Endothelial cell of umbilical vein (primary cell): Measurements from ENCODE around the gene RNF4. TPM values are rescaled to one million over a fixed set of nuclear protein-coding genes. Genes with fewer than 3 reads are reported as not detected.

Experiments used
- BruUV-seq: library from RNA; stranded (reverse); fragments of 400-500 nt; replicated peaks from 2 replicates; lab custom pipeline; 2021; lab: Mats Ljungman, UMichigan
- CTCF ChIA-PET: fragments of 300-600, 350-600 bp; sonication (Branson Sonifier 250); formaldehyde crosslinking; loops from one replicate; lab custom pipeline; 2021; ENCODE audit warnings: antibody characterized with exemption, inconsistent platforms; lab: Charles Lee
- POLR2A ChIA-PET: fragments of 300-600, 350-600 bp; sonication (Branson Sonifier 250); formaldehyde crosslinking; loops from one replicate; lab custom pipeline; 2021; ENCODE audit warnings: antibody characterized with exemption, inconsistent platforms; lab: Charles Lee
- DNase-seq: peaks from one replicate; pipeline ENCODE4 v3.0.0-alpha.2; 2011; ENCODE audit warnings: low read depth, low spot score
- FAIRE-seq: peaks from 2 replicates; lab custom pipeline; 2011; peaks lifted over from hg19 to GRCh38; lab: Jason Lieb, UNC
- H2AFZ ChIP-seq: 2 replicates; pipeline ENCODE4 v1.6.0; 2012; ENCODE audit warnings: low read depth, low read length, control low read depth, inconsistent platforms
- H3K27ac ChIP-seq: 2 replicates; pipeline ENCODE4 v1.5.1; 2011; ENCODE audit warnings: low read depth, mild to moderate bottlenecking, control low read depth, low read length, moderate library complexity; ENCODE audit not compliant: insufficient read depth
- H3K27me3 ChIP-seq, 2 experiments: 2 replicates each; pipeline versions ENCODE4 v1.6.0 to v1.6.1; 2011; ENCODE audit warnings: low read length in 2 of 2, mixed read lengths in 1 of 2; ENCODE audit not compliant: control insufficient read depth in 2 of 2, insufficient read depth in 2 of 2
- H3K36me3 ChIP-seq, 2 experiments: 2 replicates in 1 of 2; 3 replicates in 1 of 2; pipeline ENCODE4 v1.5.1; 2011; ENCODE audit warnings: low read length in 2 of 2, mild to moderate bottlenecking in 1 of 2, moderate library complexity in 1 of 2; ENCODE audit not compliant: control insufficient read depth in 2 of 2, insufficient read depth in 2 of 2; ENCODE audit errors: extremely low read depth in 1 of 2
- H3K4me1 ChIP-seq: 3 replicates; pipeline ENCODE4 v1.5.1; 2011; ENCODE audit warnings: mild to moderate bottlenecking, low read length; ENCODE audit not compliant: control insufficient read depth, insufficient read depth; ENCODE audit errors: extremely low read depth
- H3K4me2 ChIP-seq: 2 replicates; pipeline ENCODE4 v1.6.1; 2011; ENCODE audit warnings: low read length, control low read depth, mixed read lengths; ENCODE audit not compliant: insufficient read depth
- H3K4me3 ChIP-seq, 3 experiments: fragments of 200-600 bp in 1 of 3; sonication (generic), shearing (Covaris generic) in 1 of 3; replicated peaks in 1 of 3; 2 replicates each; pipeline ENCODE4 v1.5.1; 2011 to 2016; ENCODE audit warnings: control low read depth in 3 of 3, low read length in 3 of 3, mild to moderate bottlenecking in 2 of 3, inconsistent platforms in 1 of 3, low read depth in 1 of 3, moderate library complexity in 1 of 3; ENCODE audit not compliant: insufficient read depth in 1 of 3
- H3K79me2 ChIP-seq: 2 replicates; pipeline ENCODE4 v1.6.0; 2012; ENCODE audit warnings: low read length, inconsistent platforms; ENCODE audit not compliant: control insufficient read depth, insufficient read depth
- H3K9ac ChIP-seq: replicated peaks from 2 replicates; pipeline ENCODE3; 2011; ENCODE audit warnings: low read length, control low read depth; ENCODE audit not compliant: insufficient read depth; ENCODE audit errors: extremely low read depth
- H3K9me1 ChIP-seq: replicated peaks from 3 replicates; pipeline ENCODE4 v1.6.0; 2011; ENCODE audit warnings: mild to moderate bottlenecking, low read length; ENCODE audit not compliant: control insufficient read depth, insufficient read depth; ENCODE audit errors: extremely low read depth
- H3K9me3 ChIP-seq: replicated peaks from 2 replicates; pipeline ENCODE4 v1.5.1; 2012; ENCODE audit warnings: low read length, inconsistent platforms; ENCODE audit not compliant: control insufficient read depth, insufficient read depth
- H4K20me1 ChIP-seq: replicated peaks from 2 replicates; pipeline ENCODE3; 2011; ENCODE audit warnings: mild to moderate bottlenecking, low read length; ENCODE audit not compliant: control insufficient read depth, insufficient read depth; ENCODE audit errors: extremely low read depth
- CTCF ChIP-seq, 2 donors: IDR thresholded peaks; 1 replicate in 1 of 2; 2 replicates in 1 of 2; pipeline ENCODE4 v1.5.1; 2011; ENCODE audit warnings: low read length in 2 of 2, mild to moderate bottlenecking in 2 of 2, moderate library complexity in 2 of 2, control low read depth in 1 of 2, inconsistent platforms in 1 of 2, low read depth in 1 of 2; ENCODE audit not compliant: insufficient read depth in 1 of 2; ENCODE audit errors: extremely low read depth in 1 of 2
- EZH2 ChIP-seq: IDR thresholded peaks from 2 replicates; pipeline ENCODE4 v1.6.1; 2012; ENCODE audit warnings: borderline replicate concordance, low read depth, mild to moderate bottlenecking, moderate library complexity, low read length, inconsistent platforms; ENCODE audit not compliant: severe bottlenecking
- FOS ChIP-seq: IDR thresholded peaks from 2 replicates; pipeline ENCODE4 v1.6.1; 2011; ENCODE audit warnings: mild to moderate bottlenecking, low read length, moderate library complexity, borderline replicate concordance; ENCODE audit not compliant: insufficient read depth
- GATA2 ChIP-seq: IDR thresholded peaks from 2 replicates; pipeline ENCODE4 v1.7.0; 2011; ENCODE audit warnings: low read depth, mild to moderate bottlenecking, moderate library complexity, mixed read lengths, low read length; ENCODE audit not compliant: insufficient read length, insufficient read depth
- JUN ChIP-seq: IDR thresholded peaks from 2 replicates; pipeline ENCODE4 v1.6.1; 2011; ENCODE audit warnings: borderline replicate concordance, low read depth; ENCODE audit not compliant: insufficient read length, insufficient read depth
- MYC ChIP-seq: IDR thresholded peaks from one replicate; pipeline ENCODE4 v1.6.1; 2011; ENCODE audit warnings: mild to moderate bottlenecking, low read depth, low read length
- POLR2A ChIP-seq: IDR thresholded peaks from 2 replicates; pipeline ENCODE4 v1.6.1; 2012; ENCODE audit warnings: low read depth, mild to moderate bottlenecking, control low read depth, low read length
- POLR2AphosphoS5 ChIP-seq: IDR thresholded peaks from 2 replicates; pipeline ENCODE4 v1.6.1; 2012; ENCODE audit warnings: low read depth, mild to moderate bottlenecking, control low read depth, low read length, moderate library complexity; ENCODE audit not compliant: insufficient read depth
- dilution Hi-C: fragments of 300-500 bp; cut with MboI; formaldehyde crosslinking; loops from one replicate; pipeline ENCODE4 v1.15.0; 2019; ENCODE audit warnings: low sequenced_read_pairs; ENCODE audit not compliant: extremely low pct_ligation_motif_present
- intact Hi-C: fragments of 100-400 bp; cut with micrococcal nuclease; formaldehyde crosslinking; loops from one replicate; pipeline ENCODE4 v1.10.0; 2022
- polyA plus RNA-seq, 4 experiments: library from polyadenylated mRNA; depleted of rRNA in 3 of 4; stranded (reverse) in 3 of 4; unstranded in 1 of 4; fragments of >200 nt; gene quantifications; 2 replicates each; pipeline versions ENCODE4 v1.2.1 to v1.2.3, GENCODE V29; 2011 to 2012; ENCODE audit warnings: missing spikeins in 1 of 4
- total RNA-seq: library from RNA; stranded (reverse); gene quantifications from 2 replicates; pipeline ENCODE4 v1.2.3, GENCODE V29; 2021
- TF ChIP-seq, protein P1 (sequence below): IDR thresholded peaks from 2 replicates; pipeline ENCODE4 v1.6.1; 2011; ENCODE audit not compliant: insufficient read depth, insufficient read length

RNF4 gene
- total and polyA plus RNA-seq, 2 donors (not counting 3 experiments of a cell fraction or from before 2014, with no cell fraction given) = 64.3 to 71.4 TPM

DNA sequence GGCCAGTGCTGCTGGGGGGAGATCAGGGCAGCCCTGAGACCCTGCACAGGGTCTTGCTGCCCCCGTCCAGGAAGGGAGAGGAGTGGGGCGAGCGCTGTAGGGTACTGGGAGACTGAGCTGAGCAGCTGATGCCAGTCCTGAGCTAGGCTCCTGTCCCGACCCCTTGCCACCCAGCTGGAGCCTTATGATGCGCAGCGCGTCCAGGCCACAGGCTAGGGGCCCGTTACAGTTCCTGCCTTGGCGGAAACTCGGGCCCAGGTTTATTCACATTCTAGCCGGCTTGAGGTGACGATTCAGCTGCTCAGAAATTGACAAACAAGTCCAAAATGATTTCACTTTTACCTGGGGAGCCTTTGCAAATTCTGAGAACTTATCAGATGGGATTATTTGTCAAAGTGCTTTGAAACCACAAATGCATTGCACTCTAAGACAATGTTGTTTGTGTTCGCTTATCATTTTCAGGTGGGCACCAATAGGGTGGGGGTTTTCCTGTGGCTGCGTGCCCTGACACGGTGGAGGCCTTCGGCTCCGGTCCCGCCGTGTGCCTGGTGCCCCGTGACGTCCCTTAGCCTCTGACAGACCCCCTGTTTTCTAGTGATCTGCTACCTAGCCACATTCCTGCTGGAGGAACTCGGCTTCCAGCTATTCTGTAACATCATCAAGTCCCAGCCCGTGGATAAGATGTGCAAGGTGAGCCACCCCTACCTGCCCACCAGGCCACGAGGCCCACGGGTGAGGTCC is 31.3 kb upstream of the RNF4 start:
- FAIRE-seq (no peak), DNase-seq (no peak)
- no peaks in the 10 kb centered on the region for H3K79me2 ChIP-seq
- H3K27ac ChIP-seq = no peak overlapping the region
- dilution Hi-C loops (no loop called here), intact Hi-C loops (no loop called here)
- POLR2A ChIA-PET = no interaction called here
- no peaks in the 10 kb centered on the region for H3K9me3 ChIP-seq
- no peak overlapping the region for H3K4me3 ChIP-seq
- H3K4me1 ChIP-seq = no peaks in the 10 kb centered on the region
- BruUV-seq = no TSS peak
- CTCF ChIA-PET = interaction anchor here (1.5 to 9.8 kb wide), 2 partner anchors 217 to 225 kb away, joined by 4 to 149 read pairs; no protein-coding TSS in a partner anchor
- H3K4me2 ChIP-seq = no peak overlapping the region
- H3K36me3 ChIP-seq = no peaks in the 10 kb centered on the region
- no peak overlapping the region for H3K9ac ChIP-seq
- no peak for TF ChIP-seq POLR2AphosphoS5
- no peak for TF ChIP-seq MYC
- TF ChIP-seq POLR2A = no peak
- TF ChIP-seq GATA2 = no peak
- TF ChIP-seq JUN = no peak
- H3K9me1 ChIP-seq = no peaks in the 10 kb centered on the region
- H2AFZ ChIP-seq = no peak overlapping the region
- H3K27me3 ChIP-seq = no peaks in the 10 kb centered on the region
- no peaks in the 10 kb centered on the region for H4K20me1 ChIP-seq

GRCh38 chr4:2438822-2439718 is 29.8 kb upstream of the RNF4 start:
- Histone ChIP-seq H3K36me3 (no peaks in the 10 kb centered on the region), H2AFZ (no peak overlapping the region), H3K79me2 (no peaks in the 10 kb centered on the region), H3K4me2 (no peak overlapping the region), H3K9me3 (no peaks in the 10 kb centered on the region), H3K27ac (no peak overlapping the region), H3K9ac (no peak overlapping the region), H3K4me1 (no peaks in the 10 kb centered on the region), H4K20me1 (no peaks in the 10 kb centered on the region), H3K27me3 (no peaks in the 10 kb centered on the region), H3K4me3 (no peak overlapping the region), H3K9me1 (no peaks in the 10 kb centered on the region)
- intact Hi-C loops = no loop called here
- DNase-seq (no peak), FAIRE-seq (no peak)
- ChIA-PET CTCF (interaction anchor here (9.8 kb wide), 1 partner anchor 219 kb away, joined by 149 read pairs; no protein-coding TSS in a partner anchor), POLR2A (no interaction called here)
- dilution Hi-C loops = no loop called here
- TF ChIP-seq POLR2A = no peak
- no peak for TF ChIP-seq JUN
- TF ChIP-seq, protein P1, sequence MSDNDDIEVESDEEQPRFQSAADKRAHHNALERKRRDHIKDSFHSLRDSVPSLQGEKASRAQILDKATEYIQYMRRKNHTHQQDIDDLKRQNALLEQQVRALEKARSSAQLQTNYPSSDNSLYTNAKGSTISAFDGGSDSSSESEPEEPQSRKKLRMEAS = no peak
- TF ChIP-seq FOS = no peak
- no peak for TF ChIP-seq MYC
- TF ChIP-seq GATA2 = no peak
- TF ChIP-seq CTCF (IDR thresholded peaks at IDR 0.05; ENCODE audit: extremely low read depth in 1 of 2, insufficient read depth in 1 of 2, low read depth in 1 of 2, low read length in 2 of 2) = no peak
- TF ChIP-seq POLR2AphosphoS5 = no peak
- no peak for TF ChIP-seq EZH2
- no TSS peak for BruUV-seq
